Embryonic facial prominence (tissue), 1 donor: ENCODE measurements around the gene COL9A3.

Experiments
- DNase-seq: peaks from one replicate; pipeline ENCODE4 v3.0.0-alpha.2; 2016; ENCODE audit errors: extremely low spot score

COL9A3 gene

DNA sequence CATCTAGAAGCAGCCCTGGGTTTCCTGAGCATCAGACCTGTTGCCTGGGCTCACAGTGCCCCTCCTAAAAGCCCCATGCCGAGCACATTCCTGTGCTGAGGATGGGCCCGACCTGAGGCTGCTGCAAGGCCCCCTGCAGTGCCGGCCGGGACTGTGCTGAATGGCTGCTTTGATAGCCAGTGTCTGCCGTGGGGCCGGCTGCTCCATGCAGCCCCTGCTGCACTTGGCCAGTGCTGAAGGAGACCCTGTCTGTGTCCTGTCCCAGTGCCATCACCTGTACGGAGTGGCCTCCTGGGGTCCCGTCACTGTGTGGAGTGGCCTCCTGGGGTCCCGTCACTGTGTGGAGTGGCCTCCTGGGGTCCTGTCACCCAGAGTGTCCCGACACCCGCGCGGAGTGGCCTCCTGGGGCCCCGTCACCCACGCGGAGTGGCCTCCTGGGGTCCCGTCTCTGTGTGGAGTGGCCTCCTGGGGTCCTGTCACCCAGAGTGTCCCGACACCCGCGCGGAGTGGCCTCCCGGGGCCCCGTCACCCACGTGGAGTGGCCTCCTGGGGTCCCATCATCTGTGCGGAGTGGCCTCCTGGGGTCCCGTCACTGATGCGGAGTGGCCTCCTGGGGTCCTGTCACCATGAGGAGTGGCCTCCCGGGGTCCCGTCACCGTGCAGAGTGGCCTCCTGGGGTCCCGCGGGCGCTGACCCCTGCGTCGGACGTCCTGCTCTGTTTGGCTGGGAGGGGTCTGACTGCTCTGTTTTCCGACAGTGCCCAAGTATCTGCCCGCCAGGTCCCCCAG lies 7.0 kb downstream of the COL9A3 start:
- no peak for DNase-seq

DNA sequence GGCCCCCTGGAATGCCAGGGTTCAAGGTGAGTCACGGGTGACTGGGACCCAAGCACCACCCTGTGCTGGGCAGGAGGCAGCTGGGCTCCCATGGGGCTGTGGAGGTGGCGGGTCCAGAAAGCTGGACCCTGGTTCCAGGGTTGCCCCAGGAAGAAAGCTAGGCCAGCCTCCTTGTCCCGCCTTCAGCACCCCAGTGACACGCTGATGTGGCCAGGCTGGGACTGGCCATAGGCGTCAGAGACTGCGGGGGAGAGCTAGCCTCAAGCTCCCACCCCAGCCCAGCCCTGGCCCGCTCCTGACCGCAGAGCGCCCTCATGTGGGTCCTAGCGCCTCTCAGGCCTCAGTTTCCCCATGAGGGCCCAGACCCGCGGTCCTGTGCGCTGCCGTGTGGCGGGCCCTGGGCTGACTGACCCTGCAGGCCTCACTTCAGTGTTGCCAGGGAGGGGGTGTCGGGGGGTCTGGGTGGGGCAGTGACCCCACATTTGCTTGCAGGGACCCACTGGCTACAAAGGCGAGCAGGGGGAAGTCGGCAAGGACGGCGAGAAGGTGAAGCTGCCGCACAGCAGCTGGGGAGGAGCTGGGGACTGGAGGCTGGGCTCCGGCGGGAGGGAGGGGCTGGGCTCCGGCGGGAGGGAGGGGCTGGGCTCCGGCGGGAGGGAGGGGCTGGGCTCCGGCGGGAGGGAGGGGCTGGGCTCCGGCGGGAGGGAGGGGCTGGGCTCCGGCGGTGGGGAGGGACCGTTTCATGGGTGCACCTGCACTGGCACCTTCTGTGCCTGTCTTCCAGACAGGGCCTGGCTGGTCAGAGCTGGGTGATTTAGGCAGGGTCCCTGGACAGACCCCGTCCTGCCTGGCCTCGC lies 7.9 kb downstream of the COL9A3 start:
- no peak for DNase-seq

DNA sequence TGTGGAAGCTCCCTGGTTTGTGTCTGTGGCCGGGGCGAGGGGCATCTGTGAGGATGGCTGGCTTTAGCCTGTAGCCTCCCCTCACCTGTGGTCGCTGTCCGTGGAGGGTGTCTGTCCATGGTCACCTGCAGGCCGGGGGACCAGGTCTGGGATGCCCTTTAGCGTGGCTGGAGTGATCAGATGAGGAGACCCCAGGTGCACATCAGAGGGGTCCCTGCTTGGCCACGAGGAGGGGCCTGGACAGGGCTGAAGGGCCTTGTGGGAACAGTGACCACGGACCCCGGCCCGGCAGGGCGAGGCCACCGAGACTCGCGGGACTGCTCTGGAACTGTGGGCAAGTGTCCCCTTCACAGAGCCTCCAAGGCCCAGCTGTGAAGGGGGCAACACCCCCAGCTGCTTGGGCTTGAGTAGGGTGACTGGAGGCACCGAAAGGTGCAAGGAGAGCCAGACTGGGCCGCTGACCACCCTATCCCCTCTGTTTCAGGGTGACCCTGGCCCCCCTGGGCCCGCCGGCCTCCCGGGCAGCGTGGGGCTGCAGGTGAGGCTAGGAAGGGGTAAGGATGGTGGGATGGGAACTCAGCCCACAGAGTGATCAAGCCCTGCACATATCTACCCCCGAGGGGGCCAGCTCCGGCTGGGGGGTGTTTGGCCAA lies 8.6 kb downstream of the COL9A3 start:
- no peak for DNase-seq

DNA sequence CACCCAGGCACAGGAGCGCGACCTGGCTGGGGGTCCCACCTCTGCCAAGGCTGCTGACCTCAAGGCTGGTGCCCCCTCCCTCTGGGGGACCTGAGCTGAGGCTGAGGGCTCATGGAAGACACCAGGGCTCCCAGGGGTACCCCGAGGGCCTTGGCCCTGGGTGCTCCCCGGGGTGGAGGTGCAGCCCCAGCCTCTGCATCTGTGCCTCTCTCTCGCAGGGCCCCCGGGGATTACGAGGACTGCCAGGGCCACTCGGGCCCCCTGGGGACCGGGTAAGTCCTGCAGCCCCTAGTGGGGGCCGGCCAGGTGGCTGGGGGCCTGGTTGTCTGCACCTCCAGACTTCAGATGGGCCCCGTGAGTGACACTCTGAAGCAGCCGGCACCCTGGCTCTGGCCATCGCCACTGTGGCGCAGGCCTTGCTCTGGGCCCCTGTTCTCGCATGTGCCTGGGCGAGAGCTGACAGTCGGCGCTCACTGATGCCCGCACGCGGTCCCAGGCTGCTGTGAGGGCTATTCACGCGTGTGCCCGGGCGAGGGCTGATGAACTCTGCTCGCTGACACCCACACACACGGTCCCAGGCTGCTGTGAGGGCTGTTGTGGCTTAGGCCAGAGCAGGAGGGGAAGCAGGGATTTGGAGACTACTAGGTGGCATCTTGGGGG lies 9.3 kb downstream of the COL9A3 start:
- no peak for DNase-seq

DNA sequence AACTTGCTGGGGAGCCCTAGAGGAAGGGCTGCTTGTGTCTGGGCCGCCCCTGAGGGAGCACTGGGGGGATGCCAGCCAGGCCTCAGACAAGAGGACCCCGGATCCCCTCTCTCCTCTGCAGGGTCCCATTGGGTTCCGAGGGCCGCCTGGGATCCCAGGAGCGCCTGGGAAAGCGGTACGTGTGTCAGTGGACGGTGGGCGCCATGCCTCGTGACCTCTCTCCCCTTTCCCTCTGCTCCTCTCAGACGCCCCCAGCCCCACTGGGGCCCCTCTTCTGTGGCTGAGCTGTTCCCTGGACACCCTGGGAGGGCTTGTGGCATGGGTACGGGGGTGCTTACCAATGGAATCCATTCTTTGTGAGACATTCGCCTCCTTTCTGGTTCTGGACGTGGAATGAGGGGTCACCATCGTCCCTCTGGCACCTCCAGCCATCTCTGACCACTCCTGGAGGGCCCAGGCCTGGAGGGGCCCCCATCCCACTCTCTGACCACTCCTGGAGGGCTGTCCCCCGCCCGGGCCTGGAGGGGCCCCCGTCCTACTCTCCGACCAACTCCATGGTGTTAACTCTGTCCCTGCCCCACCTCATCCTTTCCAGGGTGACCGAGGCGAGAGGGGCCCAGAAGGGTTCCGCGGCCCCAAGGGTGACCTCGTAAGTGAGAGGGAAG lies 9.9 kb downstream of the COL9A3 start:
- DNase-seq, result no peak

DNA sequence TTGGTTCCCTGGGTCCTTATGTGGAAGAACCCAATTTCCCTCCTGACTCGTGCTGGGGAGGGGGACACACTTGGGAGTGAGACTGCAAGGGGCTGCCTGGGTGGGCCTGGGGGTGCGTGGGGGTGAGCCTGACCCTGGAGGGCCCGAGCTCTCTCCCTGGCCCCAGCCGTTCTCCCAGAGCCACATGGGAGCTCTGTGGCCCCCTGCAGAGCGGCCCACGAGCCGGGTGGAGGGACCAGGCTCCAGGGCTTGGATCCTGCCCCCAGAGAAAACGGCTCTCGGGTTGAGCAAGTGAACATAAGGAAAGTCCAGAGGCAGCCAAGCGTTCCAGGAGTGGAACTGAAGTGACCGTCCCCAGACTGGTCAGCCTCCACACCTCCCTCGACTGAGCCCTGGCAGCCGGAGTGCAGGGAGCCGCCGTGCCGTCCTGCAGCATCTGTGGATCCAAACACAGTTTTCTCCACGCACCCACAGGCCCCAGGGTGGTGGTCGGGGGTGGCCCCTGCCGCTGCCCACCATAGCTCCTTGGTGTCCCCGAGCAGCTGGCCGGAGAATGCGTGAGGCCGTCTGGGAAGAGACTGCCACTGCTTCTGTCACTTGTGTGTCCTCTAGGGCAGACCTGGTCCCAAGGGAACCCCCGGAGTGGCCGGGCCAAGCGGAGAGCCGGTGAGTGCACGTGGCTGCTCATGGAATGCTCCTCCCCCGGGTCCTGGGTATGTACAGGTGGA lies 10.6 kb downstream of the COL9A3 start:
- DNase-seq, result no peak

DNA sequence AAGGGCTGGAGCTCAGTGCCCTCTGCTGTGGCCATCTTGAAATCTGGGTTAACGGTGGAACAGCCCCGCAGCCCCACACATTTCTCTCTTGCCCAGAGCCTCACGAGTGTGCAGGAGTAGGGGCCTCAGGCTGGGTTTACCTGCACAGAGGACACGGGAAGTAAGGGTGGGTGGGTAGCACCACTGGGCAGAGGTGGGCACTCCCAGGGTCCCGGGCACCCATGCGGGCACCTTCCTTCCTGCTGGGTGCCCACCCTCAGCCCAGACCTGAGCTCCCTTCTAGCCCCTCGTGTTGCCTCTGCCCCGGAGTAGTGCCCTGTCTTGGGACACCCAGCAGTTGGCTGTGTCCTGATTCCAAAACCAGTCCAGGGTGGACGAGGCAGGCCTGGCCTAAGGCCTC lies 11.2 kb downstream of the COL9A3 start:
- no peak for DNase-seq

DNA sequence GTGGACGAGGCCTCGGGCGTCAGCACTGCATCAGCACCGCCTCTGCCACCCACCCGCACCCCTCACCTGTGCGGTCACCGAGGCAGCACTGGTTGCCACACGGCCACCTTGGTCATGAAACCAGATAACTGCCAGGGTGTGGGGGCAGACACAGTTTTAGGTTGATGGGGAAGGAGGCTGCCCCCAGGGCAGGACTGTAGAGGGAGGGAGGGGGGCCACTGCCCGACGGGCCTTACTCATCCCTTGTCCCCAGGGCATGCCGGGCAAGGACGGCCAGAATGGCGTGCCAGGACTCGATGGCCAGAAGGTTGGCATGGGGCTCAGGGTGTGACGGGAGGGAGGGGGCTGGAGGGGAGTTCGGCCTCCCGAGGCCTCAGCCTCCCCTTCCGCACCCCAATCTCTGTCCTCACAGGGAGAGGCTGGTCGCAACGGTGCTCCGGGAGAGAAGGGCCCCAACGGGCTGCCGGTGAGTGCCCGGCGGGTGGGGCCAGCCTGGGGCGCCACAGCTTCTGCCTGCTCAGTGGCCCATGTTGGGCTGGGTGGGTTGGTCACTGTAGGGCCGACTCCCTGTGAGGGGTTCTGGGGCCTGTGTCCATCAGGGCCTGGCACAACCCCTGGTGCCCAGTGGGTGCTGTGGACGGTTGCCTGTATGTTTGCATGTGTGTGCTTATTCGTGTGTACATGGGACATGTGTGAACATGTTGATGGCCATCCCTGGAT lies 11.8 kb downstream of the COL9A3 start:
- no peak for DNase-seq

DNA sequence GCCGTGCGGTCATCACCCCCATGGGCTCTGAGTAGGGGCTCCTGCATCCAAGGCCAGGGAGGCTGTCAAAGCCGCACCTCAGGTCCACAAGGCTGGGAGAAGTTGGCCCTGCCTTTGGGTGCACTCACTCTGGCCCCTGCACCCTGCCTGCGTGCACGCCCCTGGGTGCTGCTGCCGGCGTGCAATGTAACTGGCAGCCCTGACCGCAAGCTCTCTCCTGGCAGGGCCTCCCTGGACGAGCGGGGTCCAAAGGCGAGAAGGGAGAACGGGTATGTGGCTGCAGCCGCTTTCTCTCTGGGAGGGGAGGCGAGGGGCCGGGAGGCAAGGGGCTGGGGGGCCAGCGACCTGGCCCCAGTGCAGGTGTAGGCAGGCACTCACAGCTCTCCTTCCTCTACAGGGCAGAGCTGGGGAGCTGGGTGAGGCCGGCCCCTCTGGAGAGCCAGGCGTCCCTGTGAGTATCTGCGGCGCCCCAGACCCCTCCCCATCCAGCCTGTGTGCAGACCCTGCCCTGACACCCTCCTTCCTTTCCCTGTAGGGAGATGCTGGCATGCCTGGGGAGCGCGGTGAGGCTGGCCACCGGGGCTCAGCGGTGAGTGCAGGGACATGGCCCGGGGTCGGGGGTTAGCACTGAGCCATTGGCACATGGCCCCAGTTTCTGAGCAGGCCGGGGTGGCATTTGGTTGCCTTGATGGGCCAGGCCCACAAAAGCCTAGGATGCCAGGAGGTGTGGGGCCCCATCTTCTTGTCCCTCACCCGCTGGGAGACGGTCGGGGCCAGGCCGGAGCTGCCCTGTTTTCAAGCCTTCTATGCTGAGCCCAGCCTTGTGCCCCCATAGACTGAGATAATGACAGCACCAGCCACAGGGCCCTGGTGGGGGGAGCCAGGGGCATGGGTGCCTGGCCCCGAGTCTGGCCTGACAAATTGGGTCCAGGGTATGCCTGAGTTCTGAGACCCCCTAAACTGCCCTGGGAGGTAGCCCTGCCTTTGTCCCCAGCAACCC lies 12.7 kb downstream of the COL9A3 start:
- DNase-seq, result no peak

DNA sequence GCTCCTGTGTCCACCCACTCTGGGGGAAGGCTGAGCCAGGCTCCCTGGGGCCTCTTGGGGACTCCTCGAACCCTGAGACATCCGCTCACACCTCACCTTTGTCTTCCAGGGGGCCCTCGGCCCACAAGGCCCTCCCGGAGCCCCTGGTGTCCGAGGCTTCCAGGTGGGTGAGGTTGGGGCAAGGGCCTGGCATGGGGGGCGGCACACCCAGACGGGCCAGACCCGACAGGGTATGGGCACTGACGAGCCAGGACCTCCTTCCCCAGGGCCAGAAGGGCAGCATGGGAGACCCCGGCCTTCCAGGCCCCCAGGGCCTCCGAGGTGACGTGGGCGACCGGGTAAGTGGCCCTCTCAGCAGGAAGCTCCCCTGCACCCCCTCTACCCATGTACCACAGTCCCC lies 13.4 kb downstream of the COL9A3 start:
- DNase-seq, result no peak

DNA sequence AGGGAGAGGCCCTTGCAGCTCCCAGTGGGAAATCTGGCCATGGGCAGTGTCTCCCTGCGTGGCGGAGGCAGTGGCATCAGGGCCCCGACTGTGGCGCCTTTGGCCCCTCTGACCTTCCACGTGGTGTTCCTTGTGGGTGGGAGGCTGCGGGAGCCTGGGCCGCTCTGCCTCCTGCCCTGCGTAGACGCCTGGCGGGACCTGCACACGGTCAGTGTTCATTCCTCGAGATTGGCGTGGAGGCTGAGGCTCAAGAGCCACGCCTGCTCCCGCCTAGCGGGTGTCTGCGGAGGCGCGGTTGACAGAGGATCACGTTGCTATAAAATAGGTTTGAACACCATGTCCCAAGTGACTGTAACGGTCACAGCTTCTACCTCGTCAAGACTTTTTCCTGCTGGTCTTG lies 14.0 kb downstream of the COL9A3 start:
- DNase-seq, result no peak

DNA sequence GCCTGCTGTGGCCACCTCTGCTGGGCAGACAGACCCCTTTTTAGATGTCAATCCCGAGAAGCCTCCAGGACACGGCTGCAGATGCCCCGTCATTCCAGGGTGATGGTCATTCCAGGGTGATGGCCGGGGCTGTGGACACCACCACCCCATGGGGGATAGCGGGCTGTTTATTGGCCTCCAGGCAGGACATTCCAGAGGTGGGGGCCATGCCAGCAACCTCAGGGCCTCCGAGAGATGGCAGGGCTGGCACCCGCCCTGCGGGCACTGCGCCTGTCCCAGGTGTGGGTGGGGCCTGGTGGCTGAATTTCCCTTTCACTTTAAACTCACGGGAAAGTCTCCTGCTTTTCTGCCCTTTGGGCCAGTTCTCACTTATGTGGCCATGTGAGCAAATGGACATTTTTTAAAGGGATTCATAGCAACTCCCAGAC lies 14.5 kb downstream of the COL9A3 start:
- no peak for DNase-seq

DNA sequence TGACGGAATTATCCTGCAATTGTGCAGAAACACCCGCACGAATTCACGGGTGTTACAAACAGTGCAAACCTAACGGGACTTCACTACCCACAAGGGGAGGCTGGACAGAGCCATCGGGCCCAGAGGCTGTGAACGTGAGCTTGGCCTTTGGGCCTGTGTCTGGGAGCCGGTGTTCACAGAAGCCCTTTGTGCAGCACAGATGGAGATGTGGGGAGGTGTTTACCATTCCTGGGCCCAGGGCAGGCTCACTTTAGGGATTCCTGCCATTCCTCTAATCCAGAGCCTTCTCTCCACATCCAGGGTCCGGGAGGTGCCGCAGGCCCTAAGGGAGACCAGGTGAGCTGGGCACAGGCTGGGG lies 15.0 kb downstream of the COL9A3 start:
- no peak for DNase-seq

DNA sequence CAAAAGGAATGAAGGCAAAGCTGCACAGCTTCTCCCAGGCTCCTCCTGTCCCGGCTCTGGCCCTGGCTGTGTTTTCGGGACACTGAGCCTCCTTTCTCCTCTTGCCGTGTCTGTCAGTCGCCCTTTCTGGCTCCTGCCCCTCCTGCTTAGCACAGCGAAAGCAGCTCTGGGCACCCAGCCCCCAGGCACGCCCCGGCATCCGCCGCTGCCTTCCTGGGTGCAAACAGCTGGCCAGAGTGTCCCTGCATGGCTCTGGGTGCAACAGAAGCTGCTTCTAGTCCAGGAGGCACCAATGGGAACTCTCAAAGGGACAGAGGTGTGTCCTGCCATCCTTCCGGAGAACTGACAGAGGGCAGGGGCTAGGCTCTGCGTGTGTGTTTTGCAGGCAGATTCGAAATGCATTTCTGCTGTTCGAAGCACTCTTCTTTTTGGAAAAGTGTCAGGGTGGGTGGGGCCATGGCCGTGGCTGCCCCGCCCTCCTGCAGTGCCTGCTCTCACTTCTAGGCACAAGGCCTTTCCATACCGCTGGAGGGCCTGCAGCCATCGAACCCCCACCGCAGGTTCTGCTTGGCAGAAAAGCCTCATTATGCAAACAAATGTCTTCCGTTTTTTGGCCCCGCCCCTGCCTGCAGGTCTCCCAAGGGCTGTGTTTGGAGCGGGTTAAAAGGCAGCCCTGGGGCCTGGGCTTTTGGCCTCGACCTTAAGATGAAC lies 15.5 kb downstream of the COL9A3 start:
- DNase-seq, result no peak

DNA sequence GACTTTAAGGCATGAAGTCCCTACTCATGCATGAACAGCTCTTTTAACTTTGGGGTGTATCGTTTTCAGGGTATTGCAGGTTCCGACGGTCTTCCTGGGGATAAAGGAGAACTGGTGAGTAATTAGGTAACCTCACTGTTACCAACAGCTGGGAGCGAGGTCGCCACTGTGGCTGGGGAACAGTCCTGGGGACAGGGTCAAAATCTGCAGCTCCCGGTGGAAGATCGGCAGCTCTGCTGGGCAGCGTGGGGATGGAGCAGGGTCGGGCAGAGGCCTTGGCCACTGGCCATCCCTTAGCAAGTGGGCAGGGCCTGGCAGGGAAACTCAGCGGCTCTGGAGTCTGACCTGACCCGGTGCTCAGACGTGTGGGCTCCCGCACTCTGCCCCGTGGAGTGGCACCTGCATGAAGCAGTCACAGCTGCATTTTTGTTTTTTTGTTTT lies 16.1 kb downstream of the COL9A3 start:
- DNase-seq, result no peak

DNA sequence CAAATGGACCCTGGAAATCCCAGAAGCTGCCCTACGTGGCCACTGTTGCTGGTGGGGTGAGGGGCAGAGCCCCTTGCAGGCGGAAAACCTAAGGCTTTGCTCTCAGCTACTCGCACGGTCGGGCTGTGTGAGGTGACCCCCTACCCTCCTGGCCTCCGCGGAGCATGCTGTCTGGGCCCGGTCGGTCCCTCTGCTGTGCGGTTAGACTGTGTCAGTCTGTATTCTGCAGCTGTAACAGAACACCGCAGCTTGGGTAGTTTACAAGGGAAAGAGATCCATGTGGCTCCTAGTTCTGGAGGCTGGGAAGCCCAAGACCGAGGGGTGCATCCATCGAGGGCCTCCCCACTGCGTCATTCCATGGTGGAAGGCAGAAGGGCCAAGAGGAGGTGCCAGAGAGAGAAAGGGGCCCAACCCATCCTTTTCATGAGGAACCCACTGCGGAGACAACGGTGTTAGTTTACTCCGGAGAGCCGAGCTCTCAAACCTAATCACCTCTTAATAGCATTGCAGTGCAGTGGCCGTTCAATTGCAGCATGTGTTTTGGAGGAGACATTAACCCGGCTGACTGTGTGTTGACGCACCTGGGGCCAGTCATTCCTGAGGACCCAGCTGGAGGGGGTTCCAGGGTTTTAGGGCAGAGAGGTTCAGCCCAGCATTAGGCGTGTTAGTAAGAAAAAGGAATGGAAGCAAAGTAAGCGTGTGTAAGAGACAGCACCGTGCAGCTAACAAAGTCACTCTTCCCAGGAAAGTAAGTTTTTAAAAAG lies 18.3 kb downstream of the COL9A3 start:
- no peak for DNase-seq
